Lung (tissue), 12 donors: ENCODE measurements around the gene ABCA4. TPM values are rescaled to one million over a fixed set of nuclear protein-coding genes. Genes with fewer than 3 reads are reported as not detected.
A peak's percentile ranks its signal among the peaks of the same experiment; 100 is the strongest.

ENCODE experiments used
- ATAC-seq: fragments of 200-7000 bp; cut with Tn5 transposase; one replicate; pipeline ENCODE4 v1.9.1; 2020; ENCODE audit warnings: moderate number of reproducible peaks; ENCODE audit not compliant: insufficient read depth, low FRiP score
- DNase-seq, 3 donors: peaks; one replicate each; pipeline ENCODE4 v3.0.0-alpha.2; 2013 to 2017
- H3K27ac ChIP-seq, 2 donors: one replicate each; pipeline ENCODE4 v1.5.1; 2013; ENCODE audit warnings: mild to moderate bottlenecking in 2 of 2, moderate library complexity in 2 of 2, control low read depth in 1 of 2, inconsistent platforms in 1 of 2, low read depth in 1 of 2, low read length in 1 of 2
- H3K27me3 ChIP-seq, 3 donors: one replicate each; pipeline ENCODE4 v1.5.1; 2013; ENCODE audit warnings: low read length in 2 of 3; ENCODE audit not compliant: control insufficient read depth in 3 of 3, insufficient read depth in 3 of 3
- H3K36me3 ChIP-seq, 4 donors: one replicate each; pipeline ENCODE4 v1.5.1; 2013; ENCODE audit warnings: low read length in 4 of 4, mild to moderate bottlenecking in 1 of 4, moderate library complexity in 1 of 4; ENCODE audit not compliant: control insufficient read depth in 4 of 4, insufficient read depth in 4 of 4
- H3K4me1 ChIP-seq, 5 donors: one replicate each; pipeline ENCODE4 v1.5.1; 2013; ENCODE audit warnings: low read length in 5 of 5, mild to moderate bottlenecking in 2 of 5, moderate library complexity in 1 of 5; ENCODE audit not compliant: control insufficient read depth in 5 of 5, insufficient read depth in 5 of 5
- H3K4me3 ChIP-seq: one replicate; pipeline ENCODE4 v1.5.1; 2013; ENCODE audit warnings: mild to moderate bottlenecking, control low read depth, moderate library complexity
- H3K9ac ChIP-seq, 2 donors: one replicate each; pipeline ENCODE4 v1.5.1; 2013; ENCODE audit warnings: low read length in 2 of 2, control low read depth in 1 of 2; ENCODE audit not compliant: insufficient read depth in 1 of 2
- H3K9me3 ChIP-seq, 4 donors: one replicate each; pipeline ENCODE4 v1.5.1; 2013; ENCODE audit warnings: low read length in 3 of 4, mild to moderate bottlenecking in 1 of 4, moderate library complexity in 1 of 4; ENCODE audit not compliant: control insufficient read depth in 4 of 4, insufficient read depth in 3 of 4
- CTCF ChIP-seq: IDR thresholded peaks from 2 replicates; pipeline ENCODE4 v1.5.1; 2012; ENCODE audit warnings: mild to moderate bottlenecking; ENCODE audit errors: control extremely low read depth, extremely low read depth
- WGBS, 2 donors: extraction: QIAGEN DNeasy Blood & Tissue Kit; methylation state at CpG; one replicate each; pipeline ENCODE4 v1.1.7; 2013; 5-methylcytosine and 5-hydroxymethylcytosine counted together
- polyA plus RNA-seq, 2 donors: library from polyadenylated mRNA; stranded (reverse); fragments of 200-250 nt; gene quantifications; one replicate each; pipeline ENCODE4 v1.2.1, GENCODE V29; 2013
- total RNA-seq, 2 donors: library from RNA; depleted of rRNA in 1 of 2; stranded (reverse); fragments of >200 nt in 1 of 2; gene quantifications; one replicate each; pipeline ENCODE4 v1.2.1, GENCODE V29; 2014 to 2021
- donor health status: control.
- donor health status: control.
- donor health status: Bipolar disorder and iron deficiency.
- donor health status: healthy.
- donor health status: DM: yes; HTN: yes; CAD: no.

Gene ABCA4
- total and polyA plus RNA-seq, 4 donors, result 0.21 to 1.0 (median 0.67) TPM

- no peak for DNase-seq
- H3K27ac ChIP-seq, result no peak overlapping the region
- no peak overlapping the region for H3K9ac ChIP-seq
- TF ChIP-seq CTCF, result no peak
- no peak for ATAC-seq
- WGBS, 2 donors, result 81 to 92% methylated on average over 8 of the region's 8 CpGs
- no peaks in the 10 kb centered on the region for H3K27me3 ChIP-seq
- H3K36me3 ChIP-seq, result no peaks in the 10 kb centered on the region
- H3K4me1 ChIP-seq, result peaks cover 0 to 18% (median 0%) of the 10 kb centered on the region in 5 donors
- H3K9me3 ChIP-seq, result no peaks in the 10 kb centered on the region
- no peak overlapping the region for H3K4me3 ChIP-seq
These were observed 14.2 kb downstream of the ABCA4 start for GRCh38 chr1:94106716-94107115.

- WGBS, 2 donors, result 40 to 69% methylated on average over 9 of the region's 9 CpGs
- DNase-seq, result no peak
These were observed 14.9 kb downstream of the ABCA4 start for GRCh38 chr1:94105957-94106529.

GRCh38 chr1:94105581-94105952 is 15.4 kb downstream of the ABCA4 start:
- 54 to 71% methylated on average over 7 of the region's 7 CpGs for WGBS, 2 donors
- no peaks in the 10 kb centered on the region for H3K27me3 ChIP-seq
- no peak overlapping the region for H3K9ac ChIP-seq

More at GRCh38 chr1:94105957-94106529, 14.9 kb downstream of the ABCA4 start:
- no peak for ATAC-seq
- Histone ChIP-seq H3K27me3 (no peaks in the 10 kb centered on the region), H3K4me1 (peaks cover 0 to 18% (median 0%) of the 10 kb centered on the region in 5 donors), H3K4me3 (no peak overlapping the region), H3K9me3 (no peaks in the 10 kb centered on the region), H3K9ac (no peak overlapping the region), H3K27ac (no peak overlapping the region), H3K36me3 (no peaks in the 10 kb centered on the region)
- TF ChIP-seq CTCF, result no peak

More at GRCh38 chr1:94105581-94105952, 15.4 kb downstream of the ABCA4 start:
- Histone ChIP-seq H3K4me3 (no peak overlapping the region), H3K9me3 (no peaks in the 10 kb centered on the region), H3K4me1 (peaks cover 0 to 18% (median 0%) of the 10 kb centered on the region in 5 donors), H3K27ac (no peak overlapping the region), H3K36me3 (no peaks in the 10 kb centered on the region)
- no peak for ATAC-seq
- no peak for TF ChIP-seq CTCF
- DNase-seq, result peak in 1 of 3 donors; percentile 32
